DMS153 (cell line): ENCODE results near the gene DEFB113.

ENCODE experiments used
- DNase-seq: peaks from one replicate; lab custom pipeline; 2025; lab: John Stamatoyannopoulos, UW

The DEFB113 gene

DNA sequence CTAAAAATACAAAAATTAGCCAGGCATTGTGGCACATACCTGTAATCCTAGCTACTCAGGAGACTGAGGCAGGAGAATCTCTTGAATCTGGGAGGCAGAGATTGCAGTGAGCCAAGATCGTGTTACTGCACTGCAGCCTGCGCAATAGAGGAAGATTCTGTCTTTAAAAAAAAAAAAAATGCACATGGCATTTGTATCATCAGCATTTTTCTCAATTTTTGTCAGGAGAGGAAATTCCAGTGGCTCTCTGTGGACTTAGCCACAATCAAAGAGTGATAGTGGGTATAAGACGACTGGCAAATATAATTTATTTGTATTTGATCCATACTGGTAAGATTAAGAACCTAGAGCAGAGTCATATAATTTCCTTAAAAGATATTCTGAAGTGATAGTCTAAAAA, 34.0 kb downstream of the DEFB113 start:
- no peak for DNase-seq

- no peak for DNase-seq
Measured at GRCh38 chr6:49934770-49935169, 34.7 kb downstream of the DEFB113 start.

GRCh38 chr6:49933526-49933925, 35.9 kb downstream of the DEFB113 start:
- DNase-seq: no peak

DNA sequence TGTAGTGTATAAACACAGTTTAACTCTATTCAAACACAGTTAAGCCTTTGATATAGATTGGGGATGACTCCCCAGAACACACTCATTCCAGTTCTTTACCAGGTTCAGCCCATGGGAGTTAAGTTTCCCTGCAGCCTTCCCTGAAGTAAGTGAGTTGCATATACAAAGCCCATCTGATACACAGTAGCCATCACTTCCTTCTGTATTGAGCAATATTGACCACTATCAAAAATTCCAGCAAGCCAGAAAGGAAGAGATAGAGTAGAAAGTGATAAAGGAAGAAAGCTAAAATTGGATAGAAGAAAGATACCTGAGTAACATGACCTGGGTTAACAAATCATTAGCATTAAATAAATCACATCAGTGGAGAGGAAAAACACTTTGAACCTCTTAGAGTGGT, 40.1 kb downstream of the DEFB113 start:
- no peak for DNase-seq

- no peak for DNase-seq
Measured at GRCh38 chr6:49923826-49924225, 45.6 kb downstream of the DEFB113 start.

DNA sequence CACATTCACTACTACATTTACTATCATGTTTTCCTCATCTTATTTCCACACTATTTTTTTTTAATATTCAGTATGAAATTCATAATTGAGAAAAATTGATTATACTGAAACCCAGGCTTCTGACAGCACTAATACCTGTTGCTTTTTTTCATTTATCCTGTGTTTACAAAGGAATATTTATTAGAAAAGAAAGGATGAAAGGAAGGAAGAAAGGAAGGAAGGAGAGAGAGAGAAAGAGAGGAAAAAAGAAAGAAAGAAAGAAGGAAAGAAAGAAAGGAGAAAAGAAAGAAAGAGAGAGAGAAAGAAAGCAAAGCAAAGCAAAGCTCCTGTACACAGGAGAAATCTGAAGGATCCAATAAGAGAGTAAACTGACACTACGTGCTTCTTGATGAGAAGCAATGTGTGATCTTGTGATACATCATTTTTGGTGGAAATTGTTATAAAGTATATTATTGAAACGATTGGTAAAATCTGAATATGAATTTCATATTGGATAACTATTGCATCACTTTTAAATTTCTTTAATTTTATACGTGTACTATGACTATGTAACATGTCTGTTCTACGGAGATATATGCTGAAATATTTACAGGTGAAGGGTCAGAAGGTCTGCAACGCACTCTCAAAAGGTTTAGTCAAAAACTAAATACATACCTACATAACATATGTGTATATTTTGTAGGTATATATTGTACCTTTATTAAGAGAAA, 49.3 kb downstream of the DEFB113 start:
- DNase-seq: no peak

- DNase-seq: no peak
Measured at GRCh38 chr6:49919261-49919660, 50.2 kb downstream of the DEFB113 start.

DNA sequence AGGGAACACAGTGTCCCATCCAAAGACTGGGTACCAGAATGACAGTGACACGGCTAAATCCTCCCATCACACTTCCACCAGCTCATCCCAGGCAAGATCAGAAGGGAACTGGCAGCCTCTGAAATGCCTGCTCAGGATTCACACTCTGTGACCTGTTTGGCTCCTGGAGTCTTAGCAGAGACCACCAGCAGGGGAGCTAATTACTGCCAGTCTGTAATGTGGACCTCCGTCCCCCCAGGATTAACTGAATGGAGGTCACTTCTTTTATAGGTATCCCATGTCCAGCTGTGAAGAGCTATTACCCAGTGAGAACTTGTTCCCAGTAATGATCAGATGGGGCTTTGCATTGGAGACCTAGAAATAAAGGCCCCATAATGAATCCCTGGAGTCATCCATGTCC, 50.6 kb downstream of the DEFB113 start:
- DNase-seq: no peak
